Measurements from ENCODE around the gene GNG14.

The GNG14 gene

DNA sequence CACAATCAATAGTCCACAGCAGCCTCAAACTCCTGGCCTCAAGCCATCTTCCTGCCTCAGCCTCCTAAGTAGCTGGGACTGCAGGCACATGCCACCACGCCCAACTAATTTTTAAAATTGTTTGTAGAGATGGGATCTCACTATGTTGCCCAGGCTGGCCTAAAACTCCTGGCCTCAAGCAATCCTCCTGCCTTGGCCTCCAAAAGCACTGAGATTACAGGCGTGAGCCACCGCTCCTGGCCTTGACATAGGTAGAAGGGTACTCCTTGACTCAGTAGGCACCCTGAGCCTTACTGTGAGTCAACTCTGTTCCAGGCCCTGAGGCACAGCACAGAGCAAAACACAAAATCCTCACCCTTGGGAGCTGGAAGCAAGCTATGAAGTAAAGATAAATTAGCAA lies 28.1 kb downstream of the GNG14 start:
- ChIA-PET CTCF (interaction anchor here (1.0 to 3.7 kb wide), 5 partner anchors 39 to 132 kb away, joined by 3 to 15 read pairs (median 4); no protein-coding TSS in a partner anchor), POLR2A (interaction anchor here (0.6 kb wide), 3 partner anchors 34 to 440 kb away, joined by 3 to 4 read pairs (median 4); partner anchors contain the start of gene CALR)
- no peak for DNase-seq (ENCODE audit: extremely low spot score)
- TF ChIP-seq, protein P1, sequence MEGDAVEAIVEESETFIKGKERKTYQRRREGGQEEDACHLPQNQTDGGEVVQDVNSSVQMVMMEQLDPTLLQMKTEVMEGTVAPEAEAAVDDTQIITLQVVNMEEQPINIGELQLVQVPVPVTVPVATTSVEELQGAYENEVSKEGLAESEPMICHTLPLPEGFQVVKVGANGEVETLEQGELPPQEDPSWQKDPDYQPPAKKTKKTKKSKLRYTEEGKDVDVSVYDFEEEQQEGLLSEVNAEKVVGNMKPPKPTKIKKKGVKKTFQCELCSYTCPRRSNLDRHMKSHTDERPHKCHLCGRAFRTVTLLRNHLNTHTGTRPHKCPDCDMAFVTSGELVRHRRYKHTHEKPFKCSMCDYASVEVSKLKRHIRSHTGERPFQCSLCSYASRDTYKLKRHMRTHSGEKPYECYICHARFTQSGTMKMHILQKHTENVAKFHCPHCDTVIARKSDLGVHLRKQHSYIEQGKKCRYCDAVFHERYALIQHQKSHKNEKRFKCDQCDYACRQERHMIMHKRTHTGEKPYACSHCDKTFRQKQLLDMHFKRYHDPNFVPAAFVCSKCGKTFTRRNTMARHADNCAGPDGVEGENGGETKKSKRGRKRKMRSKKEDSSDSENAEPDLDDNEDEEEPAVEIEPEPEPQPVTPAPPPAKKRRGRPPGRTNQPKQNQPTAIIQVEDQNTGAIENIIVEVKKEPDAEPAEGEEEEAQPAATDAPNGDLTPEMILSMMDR (IDR thresholded peaks at IDR 0.05; ENCODE audit: control extremely low read depth, extremely low read depth, low read depth, missing control alignments): no peak

DNA sequence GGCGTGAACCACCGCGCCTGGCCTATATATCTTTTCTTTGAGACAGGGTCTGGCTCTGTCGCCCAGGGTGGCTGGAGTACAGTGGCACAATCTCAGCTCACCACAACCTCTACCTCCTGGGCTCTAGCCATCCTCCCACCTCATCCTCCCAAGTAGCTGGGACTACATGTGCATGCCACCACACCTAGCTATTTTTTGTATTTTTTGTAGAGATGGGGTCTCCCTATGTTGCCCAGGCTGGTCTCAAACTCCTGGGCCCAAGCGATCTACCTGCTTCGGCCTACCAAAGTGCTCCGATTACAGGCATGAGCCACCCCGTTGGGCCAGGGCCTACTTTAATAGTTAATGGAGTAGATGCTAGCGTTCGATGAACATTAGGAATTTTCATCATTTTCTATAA lies 32.5 kb downstream of the GNG14 start:
- ChIA-PET CTCF (no interaction called here), POLR2A (no interaction called here)
- TF ChIP-seq, protein P1 (IDR thresholded peaks at IDR 0.05; ENCODE audit: control extremely low read depth, extremely low read depth, low read depth, missing control alignments): no peak
- DNase-seq (ENCODE audit: extremely low spot score): no peak

DNA sequence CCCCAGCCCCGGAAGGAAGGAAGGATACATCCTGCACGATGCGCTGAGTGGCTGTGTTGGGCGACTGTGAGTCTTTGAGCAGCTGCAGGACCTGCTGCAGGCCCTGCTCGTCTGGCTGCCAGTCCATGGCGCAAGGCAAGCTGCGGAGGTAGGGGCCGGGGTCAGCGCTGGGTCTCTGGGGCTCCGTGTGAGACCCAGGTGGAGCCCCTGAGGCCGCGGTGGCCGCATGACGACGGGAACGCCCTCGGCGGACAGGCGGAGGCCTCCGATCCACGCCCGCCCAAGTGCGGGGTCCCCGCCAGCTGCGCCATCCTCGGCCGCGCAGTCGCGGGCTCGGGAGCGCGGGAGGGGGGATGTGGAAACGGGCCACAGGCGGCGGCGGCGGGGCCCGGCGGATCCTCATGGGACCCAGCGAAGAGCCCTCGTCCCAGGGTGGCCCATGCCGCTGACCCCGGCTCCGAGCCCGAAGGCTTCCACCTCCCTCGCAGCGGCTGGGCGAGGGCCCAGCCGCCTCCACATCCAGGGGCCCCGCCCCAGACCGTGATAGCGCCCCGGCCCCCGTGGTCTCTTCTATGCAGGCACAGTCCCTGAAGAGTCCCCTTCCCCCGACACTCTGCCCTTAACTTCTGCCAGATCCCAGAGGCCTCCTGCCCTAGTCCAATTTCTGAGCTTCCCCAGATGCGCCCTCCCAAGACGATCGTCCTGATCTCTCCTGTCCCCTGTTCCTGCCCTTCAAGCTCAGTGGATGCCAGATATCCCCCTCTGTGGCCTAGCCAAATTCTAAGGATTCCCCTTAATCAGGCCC lies 33.3 kb downstream of the GNG14 start:
- no peak for DNase-seq (ENCODE audit: extremely low spot score)
- ChIA-PET CTCF (interaction anchor here (0.6 to 3.3 kb wide), 4 partner anchors 34 to 75 kb away, joined by 3 to 13 read pairs (median 6); no protein-coding TSS in a partner anchor), POLR2A (interaction anchor here (1.2 kb wide), 1 partner anchor 71 kb away, joined by 3 read pairs; the partner anchor contains the start of gene JUNB)
- TF ChIP-seq, protein P1 (IDR thresholded peaks at IDR 0.05; ENCODE audit: control extremely low read depth, extremely low read depth, low read depth, missing control alignments): no peak

DNA sequence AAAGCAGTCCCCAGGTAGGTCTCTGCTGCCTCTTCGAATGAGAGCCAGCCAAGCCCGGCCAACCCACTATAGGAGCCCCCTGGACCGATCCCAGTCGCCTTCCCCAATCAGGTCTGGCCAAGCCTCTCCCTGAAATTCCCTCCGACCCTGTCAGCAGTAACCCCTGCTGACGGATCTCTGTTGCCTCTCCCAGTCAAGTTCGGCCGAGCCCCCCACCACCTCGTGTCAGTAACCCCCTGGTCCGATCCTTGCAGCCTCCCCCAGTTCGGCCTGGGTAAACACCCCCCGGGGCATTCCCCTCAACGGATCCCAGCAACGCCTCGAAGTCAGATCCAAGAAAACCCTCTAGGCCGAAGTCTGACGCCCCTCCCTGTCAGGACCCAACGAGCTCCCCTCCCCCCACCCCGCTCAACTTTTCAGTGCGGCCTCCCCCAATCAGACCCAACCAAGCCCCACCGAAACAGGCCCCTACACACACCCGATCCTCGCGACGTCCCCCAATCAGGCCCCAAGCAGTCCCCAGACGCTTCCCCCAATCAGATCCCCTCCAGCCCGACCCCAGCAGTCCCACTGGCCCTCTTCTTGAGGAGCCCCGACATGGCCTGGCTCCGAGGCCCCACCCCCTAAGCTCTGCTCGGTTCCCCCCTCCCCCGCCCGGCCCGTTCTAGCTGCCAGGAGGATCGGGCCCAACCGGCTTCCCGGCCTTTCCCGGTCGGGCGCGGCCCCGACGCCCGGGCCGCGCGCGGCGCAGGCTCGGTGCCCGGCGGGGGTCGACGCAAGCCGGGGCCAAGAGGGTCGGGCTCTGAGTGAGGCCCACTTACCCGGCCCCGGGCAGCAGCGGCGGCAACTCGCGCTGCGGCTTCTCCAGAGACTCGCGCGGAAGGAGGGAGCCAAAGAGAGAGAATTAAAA lies 34.1 kb downstream of the GNG14 start:
- CTCF ChIA-PET: interaction anchor here (0.6 to 3.5 kb wide), 7 partner anchors 12 to 126 kb away, joined by 3 to 19 read pairs (median 7); partner anchors contain the start of gene TRIR
- POLR2A ChIA-PET: interaction anchor here (0.5 to 2.0 kb wide), 4 partner anchors 12 to 1155 kb away, joined by 3 to 17 read pairs (median 6); partner anchors contain the start of genes DHPS and JUNB
- peak; percentile 77 for DNase-seq (ENCODE audit: extremely low spot score)
- TF ChIP-seq, protein P1 (IDR thresholded peaks at IDR 0.05; ENCODE audit: control extremely low read depth, extremely low read depth, low read depth, missing control alignments): no peak

DNA sequence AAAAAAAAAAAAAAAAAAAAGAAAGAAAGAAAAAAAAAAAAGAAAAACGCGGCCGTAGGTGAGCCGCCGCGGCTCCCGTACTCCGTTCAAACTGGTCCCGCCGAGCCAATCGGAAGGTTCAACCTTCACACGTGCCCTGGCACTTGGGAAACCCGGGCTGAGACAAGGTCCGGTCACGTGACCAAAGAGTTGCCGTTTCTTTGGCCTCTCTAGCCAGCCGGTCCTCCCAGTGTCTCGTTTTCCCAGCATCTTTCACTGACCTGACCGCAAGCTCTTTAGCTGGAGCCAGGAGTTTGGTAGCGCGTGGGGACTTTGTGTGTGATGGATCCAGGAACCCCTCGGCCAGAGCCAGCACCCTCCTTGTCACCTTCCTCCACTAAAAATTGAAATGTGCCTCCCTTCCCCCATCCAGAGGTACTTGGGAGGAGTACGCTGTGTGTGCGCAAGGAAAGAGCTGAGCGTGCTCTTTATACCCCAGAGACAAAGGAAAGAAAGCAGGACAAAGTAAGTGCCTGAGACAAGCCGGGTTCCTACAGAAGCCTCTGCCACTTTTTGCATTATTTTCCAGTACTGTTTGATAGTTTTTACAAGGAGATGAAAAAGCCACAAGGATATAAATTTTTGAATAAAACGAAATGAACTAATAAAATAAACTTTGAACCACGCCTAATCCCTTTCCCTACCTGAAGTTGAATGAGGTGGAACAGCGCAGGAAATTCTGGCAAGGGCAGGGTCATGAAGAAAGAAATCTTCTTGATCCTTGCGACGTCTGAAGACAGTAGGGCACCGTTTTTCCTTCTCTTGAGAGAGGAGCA lies 35.0 kb downstream of the GNG14 start:
- POLR2A ChIA-PET: interaction anchor here (0.5 to 2.0 kb wide), 5 partner anchors 11 to 1156 kb away, joined by 4 to 17 read pairs (median 6); partner anchors contain the start of gene DHPS
- TF ChIP-seq, protein P1 (IDR thresholded peaks at IDR 0.05; ENCODE audit: control extremely low read depth, extremely low read depth, low read depth, missing control alignments): no peak
- peak; percentile 97 for DNase-seq (ENCODE audit: extremely low spot score)
- CTCF ChIA-PET: interaction anchor here (0.7 to 3.5 kb wide), 10 partner anchors 11 to 125 kb away, joined by 3 to 19 read pairs (median 6); partner anchors contain the start of gene TRIR
